Activated CD8-positive, alpha-beta memory T cell treated with anti-CD3 and anti-CD28 coated beads, Interleukin-2, amount 50 U/mL, for 4 hours (primary cell): ENCODE results near the gene TSPO.
A peak's percentile ranks its signal among the peaks of the same experiment; 100 is the strongest.
"Not testable (repeated sequence)": the region's sequence is repeated elsewhere in the genome, so short reads cannot be mapped to it uniquely, and the experiment has no call there.

Experiments
- DNase-seq: peaks from one replicate; pipeline ENCODE4 v3.0.0-alpha.2; 2020

Gene TSPO

DNA sequence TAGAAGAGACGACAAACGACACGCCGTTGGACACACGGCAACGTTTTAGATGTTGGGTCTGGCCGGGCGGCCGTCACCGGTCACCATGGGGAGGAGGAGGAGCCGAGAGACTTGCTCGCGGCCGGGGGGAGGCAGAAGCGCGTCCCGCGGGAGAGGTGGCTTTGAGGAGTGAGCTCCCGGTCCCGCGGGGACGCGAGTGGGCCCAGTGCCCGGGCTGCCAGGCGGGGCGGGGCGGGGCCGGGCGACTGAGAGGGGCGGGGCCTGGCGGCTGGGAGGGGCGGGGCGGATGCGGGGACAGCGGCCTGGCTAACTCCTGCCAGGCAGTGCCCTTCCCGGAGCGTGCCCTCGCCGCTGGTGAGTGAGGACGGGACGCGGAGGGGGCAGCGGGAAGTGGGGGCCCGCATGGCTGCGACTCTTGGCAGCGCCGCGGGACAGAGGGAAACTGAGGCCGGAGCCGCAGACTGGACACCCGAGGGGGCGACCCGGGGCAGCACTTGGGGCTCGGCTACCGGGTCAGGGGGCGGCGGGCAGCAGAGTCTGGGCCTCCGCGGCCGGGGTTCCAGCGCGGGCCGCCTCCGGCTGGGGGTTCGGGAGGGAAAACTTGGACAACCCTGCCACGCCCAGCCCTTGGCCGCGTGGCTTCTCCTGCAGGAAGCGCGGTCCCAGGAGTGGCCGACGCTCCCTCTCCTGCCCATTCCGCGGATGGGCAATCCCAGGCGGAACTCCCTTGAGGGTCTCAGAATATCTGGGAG lies at the start of gene TSPO:
TSPO (plus strand) TSS at position 309 of the 752 bp plus-strand sequence. CDS start 7,680 bp downstream, outside the sequence.
- DNase-seq, result peak; percentile 60

DNA sequence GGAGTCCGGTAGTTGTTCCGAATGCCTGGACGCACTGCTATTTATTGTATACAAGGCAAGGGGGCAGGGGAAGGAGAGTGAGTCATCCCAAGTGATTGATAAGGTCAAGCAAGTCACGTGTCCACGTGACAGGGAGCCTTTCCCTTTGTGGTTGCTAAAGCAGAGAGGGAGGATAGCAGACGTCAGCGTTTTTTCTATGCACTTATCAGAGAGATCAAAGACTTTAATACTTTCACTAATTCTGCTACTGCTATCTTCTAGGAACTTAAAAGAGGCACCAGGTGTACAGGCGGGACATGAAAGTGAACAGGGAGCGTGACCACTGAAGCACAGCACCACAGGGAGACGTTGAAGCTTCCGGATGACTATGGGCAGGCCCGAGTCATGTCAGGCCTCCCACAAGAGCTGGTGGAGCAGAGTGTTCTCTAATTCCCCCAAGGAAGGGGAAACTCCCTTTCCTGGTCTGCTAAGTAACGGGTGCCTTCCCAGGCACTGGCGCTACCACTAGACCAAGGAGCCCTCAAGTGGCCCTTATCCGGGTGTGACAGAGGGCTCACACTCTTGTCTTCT lies 47.2 kb upstream of the TSPO start:
- not testable (repeated sequence) for DNase-seq

DNA sequence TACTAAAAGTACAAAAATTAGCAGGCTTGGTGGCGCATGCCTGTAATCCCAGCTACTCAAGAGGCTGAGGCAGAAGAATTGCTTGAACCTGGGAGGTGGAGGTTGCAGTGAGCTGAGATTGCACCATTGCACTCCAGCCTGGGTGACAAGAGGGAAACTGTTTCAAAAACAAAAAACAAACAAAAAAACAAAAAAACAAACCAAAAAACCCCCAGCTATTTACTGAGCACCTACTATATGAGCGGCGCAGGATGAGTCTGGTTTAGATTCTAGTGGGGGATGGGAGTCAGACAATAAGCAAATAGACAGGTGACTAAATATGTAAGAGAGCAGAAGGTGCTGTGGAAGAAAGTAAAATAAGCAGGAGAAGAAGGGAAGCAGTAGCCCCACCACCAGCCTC lies 46.4 kb upstream of the TSPO start:
- not testable (repeated sequence) for DNase-seq

DNA sequence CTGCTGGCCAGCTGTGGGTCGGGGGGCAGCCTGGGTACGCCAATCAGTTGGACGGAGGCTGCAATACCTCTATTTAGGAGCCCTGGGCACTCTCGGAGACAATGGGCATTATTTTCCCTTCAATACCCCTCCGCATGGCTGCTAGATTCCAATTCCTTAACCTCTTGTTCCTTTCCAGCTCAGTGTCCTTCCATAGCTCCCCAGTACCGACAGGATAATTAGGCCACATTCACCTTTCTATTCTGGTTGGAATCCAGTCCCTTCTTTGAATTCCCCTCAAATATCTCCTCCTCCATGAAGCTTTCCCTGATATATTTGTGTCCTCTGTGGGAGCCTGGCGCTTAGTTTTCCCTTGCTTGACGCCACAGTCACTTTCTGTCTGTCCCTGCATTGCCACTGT lies 45.1 kb upstream of the TSPO start:
- DNase-seq, result no peak

DNA sequence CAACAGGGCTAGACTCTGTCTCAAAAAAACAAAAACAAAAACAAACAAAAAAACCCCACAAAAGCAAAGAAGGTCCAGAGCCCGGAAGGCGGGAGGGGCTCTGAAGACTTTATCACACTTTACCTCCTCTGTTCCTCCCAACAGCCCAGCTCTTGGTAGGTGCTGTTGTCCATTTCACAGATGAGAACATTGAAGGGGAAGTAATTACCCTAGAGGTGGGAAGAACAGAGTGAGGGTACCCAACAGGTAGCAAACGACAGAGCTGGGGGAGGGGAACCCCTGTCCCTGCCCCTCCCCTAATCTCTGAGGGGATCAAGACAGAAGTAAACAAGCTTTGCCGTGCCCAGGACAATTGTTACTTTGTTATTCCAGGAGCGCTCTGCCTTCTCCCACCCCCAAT lies 41.8 kb upstream of the TSPO start:
- no peak for DNase-seq

DNA sequence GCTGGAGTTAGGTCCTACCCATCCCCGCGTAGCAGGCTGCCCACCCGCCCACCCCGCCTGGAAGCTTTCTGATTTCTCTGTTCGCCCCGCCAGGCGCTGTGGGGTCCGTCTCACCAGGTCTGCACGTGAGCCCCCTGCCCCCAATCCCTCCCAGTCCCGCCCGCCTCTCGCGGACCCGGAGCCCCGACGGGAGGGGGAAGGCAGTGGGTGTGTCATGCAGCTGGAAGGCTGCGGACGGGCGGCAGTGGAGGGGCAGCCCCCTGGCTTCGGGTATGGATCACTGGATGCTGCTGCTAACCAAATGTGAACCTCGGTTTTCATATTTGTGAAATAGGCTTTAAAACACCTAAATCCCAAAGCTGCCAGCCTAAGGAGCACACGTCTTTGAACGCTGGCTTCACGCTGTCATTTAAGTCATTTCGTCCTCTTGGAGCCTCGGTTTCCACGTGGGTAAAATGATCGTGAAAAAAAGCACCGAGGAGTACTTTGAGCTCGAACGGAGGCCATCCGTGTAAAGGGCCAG lies 41.4 kb upstream of the TSPO start:
- no peak for DNase-seq

DNA sequence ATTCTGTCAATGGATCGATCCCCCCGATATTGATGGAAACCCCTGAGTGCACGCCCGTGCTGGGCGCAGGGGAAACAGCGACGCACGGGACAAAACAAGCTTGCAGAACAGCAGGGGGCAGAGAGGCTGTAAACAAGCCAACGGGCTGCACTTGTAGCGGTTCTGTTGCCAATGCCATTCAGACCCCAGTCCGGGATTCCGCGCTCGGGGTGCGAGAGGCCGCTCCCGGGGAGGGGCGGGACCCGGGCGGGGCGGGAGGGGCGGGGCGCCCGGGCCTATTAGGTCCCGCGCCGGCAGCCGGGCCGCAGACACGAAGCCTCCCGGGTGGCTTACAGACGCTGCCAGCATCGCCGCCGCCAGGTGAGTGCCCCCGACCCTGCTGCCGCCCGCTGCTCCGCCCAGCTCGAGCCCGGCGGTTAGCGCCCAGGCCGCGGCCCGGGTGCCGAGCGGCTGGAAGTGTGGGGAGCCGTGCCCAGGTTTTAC lies 40.9 kb upstream of the TSPO start, which contains the start of gene BIK:
BIK (plus strand) TSS at position 307 of the 483 bp plus-strand sequence. CDS start 13,273 bp downstream, outside the sequence.
- peak; percentile 49 for DNase-seq

DNA sequence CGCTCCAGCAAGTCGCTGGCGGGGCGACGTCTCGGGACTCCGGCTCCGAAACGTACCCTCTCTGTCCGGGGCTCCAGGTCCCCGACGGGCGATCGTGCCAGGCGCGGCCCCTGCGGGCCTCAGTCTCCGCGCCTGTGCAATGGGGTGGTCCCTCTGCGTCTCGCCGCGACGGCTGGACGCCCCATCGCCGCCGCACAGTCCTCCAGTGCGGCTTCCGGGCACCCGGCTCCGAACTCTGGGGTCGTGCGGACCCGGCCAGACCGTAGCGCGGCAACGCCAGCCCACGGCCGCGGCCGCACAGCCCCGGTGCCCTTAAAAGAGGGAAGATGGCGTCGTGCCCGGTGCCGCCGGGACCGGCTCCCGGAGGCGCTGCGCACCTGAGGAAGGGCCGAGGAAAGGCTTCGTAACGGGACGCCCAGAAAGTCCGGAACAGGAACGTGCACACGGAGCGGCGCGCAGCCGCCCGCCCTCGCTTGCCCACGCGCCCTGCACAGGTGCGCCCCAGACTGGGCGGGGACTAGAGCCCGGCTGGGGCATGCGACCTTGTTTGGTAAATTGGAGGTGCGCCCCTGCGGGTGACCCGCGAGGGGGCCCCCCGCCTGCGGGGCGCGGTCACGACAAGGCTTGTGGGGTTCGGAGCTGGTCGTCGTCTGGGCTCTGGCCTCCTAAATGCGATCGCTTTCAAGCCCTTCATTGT lies 40.3 kb upstream of the TSPO start:
- peak; percentile 62 for DNase-seq

DNA sequence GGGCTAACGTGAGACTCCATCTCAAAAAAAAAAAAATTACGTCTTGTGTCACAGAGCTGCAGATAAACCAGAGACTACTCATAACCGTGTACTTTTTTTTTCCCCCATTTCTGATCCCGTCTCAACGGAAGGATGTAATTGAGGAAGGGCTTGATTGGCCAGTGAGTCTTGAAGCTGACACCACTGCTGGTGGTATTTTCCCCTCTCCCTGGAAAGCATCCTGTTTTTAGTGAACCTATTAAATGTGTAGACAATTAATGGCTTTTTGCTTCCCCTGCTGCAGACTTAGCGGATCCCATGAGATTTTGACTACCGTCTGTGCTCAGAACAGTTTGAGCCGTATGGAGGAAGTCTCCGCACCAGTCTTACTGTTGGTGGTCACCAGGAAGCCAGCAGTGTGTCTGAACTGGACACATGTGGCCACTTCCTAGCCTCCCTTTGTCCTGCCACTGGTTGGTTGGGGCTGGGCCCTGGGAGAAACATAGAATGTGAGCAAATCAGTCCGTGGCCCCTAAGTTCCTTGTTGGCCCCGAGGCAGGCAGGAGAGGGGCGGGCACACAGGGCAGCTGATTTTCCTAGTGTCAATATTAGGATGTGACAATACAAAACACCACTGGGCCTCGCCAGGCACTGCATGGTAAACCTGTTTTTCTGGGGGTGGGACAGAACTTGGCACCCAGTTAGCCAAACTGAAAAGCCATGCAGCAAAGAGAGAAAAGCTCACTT lies 37.7 kb upstream of the TSPO start:
- no peak for DNase-seq

DNA sequence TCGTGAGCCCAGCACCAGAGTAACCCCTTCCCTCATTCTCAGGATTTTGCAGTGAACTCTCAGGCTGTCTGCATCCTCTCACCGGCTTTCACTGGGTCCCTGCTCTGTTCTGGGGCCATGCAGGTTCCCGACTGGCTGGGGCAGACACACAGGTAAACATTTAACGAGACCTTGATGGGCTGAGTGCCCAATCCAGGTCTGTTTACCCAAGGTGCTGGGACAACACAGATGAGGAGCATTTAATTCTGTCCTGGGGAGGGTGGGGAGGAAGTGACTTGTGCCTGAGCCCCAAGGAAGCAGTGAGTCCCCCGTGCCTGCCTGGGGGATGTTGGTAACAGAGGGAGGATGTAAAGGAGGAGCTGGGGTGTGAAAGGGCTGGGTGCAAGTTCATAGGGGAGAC lies 36.4 kb upstream of the TSPO start:
- no peak for DNase-seq

DNA sequence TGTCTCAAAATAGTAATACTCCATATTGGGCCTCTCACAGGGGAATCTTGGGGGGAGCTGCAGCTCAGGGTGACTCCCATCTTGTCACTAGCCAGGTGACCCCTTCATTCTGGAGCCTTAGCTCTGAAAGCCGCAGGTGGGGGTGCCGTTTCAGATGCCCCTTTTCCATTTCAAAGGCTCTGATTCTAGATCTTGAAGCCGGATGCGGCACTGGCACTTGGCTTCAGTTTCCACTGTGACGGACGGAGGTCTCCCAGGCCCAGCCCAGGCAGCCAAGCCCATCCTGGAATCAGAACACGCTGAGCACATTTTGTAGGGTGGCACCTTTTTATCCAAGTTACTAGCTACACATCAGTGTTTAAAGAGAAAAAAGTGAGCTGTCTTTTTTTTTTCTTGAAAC lies 34.4 kb upstream of the TSPO start:
- no peak for DNase-seq

DNA sequence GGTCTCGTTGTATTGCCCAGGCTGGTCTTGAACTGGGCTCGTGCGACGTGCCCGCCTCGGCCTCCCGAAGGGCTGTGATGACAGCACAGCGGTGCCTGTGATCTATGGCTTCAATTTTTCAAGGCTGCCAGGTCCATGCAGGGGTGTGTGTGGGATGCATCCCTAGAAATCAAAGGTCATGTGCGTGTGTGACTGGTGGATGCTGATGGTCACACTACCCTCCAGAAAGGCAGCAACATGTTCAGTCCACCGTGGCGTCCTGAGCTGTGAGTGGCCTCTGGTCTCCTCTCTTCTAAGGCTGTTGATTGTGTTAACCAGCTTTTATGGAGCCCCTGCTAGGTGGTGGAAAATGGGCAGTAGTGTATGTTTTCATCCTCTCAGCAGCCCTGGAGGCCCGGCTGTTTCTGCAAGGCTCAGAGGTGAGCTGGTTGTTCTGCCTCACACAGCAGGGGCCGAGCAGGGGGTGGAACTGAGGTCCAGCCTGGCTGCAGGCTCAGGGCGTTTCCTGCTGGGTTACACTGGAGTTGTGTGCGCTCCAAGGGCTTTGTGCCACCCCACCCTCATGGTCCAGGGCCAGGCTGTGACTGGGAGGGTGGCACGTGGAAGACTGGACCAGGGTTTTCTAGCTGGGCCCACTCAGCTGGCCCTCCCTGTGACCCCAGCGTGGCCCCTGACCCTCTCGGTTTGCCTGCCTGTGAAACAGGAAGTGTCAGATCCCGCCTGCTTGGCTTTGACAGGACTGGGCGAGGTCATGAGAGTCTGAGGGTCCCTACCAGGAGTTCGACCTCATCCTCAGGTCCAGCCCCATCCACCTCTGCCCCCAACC lies 33.1 kb upstream of the TSPO start:
- DNase-seq, result no peak

DNA sequence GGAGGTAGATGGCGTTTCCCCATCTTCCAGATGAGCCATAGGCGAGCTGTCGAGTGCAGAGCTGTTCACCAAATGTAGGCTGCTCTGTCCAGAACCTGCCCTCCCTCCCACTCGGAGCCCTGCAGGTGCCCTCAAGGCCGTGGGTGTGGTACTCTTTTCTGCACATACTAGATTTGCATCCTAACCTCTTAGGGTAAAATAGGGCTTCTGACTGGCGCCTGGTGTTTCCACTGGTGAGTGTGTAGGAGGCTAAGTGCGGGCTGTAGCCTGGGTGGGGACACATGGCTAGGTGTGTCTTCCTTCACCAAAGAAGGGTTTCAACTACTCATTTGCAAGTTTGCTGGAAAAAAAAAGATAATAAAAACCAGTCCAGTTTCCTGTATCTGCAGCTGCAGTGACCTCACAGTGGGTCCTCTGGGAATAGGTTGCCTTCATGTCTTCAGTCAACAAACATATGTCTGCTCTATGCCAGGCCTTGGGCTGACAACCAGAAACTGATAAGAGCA lies 32.4 kb upstream of the TSPO start:
- no peak for DNase-seq

DNA sequence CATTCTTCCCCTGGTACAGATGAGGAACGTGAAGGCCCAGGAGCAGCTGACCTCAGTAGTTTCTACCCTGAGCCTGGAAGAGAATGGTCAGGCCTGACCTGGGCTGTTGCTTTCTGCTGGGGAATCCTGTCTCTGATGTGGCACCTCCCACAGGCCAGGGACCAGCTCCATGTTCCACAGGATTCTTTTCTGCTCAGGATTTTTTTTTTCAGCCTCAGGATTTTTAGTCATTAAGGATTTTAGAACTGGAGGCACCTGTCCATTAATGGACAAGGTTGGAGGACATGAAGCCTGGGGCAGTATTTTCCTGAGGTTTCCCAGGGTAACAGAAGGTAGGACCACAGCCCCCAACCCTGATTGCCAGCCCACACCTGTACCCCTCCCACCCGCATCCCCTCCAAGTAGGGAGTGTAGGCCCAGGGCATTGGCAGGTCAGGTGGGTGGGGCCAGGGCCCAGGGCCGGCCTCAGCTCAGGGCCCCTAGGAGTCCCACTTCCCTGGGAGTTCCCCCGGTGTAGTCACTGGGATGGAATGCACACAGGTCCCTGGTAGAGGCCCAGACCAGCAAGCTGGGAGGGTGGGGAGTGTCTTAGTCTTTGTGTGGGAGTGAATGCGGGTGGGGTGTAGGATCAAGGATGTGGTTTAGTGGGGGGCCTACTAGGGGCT lies 24.7 kb upstream of the TSPO start:
- DNase-seq, result no peak

DNA sequence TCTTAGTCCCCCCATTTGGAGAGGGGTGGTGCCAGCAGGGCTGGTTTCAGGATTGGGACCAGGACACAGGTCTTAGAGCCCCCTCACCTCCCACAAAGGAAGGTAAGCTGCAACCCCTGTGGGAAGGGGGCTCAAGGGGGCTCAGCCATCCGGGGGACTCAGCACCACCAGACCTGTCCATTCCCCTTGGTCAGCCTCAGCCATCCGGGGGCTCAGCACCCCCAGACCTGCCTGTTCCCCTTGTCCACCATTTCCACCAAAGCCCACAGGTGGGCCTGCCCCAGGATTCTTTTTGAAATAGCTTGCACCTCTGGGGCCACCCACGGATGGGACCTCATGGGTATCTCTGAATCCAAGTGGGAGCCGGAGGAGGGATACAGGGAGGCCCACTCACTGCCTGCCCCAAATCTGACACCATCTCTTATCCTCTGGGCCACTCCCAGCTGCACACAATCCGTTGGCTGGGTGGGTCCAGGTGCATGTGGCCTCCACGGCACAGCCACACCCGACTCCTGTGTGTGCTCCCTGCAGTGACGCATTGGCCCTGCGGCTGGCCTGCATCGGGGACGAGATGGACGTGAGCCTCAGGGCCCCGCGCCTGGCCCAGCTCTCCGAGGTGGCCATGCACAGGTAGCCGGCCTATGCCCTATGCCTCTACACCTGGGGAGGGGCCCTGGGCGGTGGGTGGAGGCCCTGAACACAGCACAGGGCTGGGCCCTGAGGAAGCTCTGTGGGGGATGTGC lies 24.0 kb upstream of the TSPO start:
- DNase-seq, result no peak

DNA sequence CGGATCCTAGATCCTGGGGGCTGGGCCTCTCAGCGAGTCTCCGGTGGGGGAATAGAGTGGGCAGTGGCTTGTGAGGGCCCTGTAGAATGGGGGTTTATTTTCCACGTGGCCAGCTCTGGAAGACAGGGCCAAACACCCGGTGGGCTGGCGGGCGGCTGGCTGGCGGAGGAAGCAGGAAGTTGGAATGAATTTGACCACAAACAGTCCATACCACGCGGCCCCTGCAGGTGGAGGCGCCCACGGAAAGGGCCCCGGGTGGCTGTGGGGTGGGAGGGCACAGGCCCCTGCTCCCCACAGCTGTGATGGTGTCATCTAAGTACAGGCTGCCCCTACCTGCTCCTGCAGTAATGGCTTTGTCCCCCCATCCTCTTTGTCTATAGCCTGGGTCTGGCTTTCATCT lies 23.2 kb upstream of the TSPO start:
- no peak for DNase-seq

DNA sequence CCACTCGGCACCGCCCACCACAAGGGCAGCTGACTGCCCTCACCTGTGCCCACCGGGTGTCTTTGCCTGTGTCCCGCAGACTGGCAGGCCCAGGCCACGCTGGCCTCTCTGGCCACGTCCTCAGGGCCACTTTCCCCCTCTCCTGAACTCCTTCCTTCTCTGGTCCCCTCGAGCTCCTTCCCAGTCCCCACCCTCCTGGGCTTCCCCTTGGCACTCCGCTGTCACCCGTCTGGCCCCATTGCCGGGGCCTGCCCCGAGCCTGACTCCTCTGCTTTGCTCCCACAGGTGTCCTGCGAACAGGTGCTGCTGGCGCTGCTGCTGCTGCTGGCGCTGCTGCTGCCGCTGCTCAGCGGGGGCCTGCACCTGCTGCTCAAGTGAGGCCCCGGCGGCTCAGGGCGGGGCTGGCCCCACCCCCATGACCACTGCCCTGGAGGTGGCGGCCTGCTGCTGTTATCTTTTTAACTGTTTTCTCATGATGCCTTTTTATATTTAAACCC lies 22.4 kb upstream of the TSPO start:
- DNase-seq, result no peak

DNA sequence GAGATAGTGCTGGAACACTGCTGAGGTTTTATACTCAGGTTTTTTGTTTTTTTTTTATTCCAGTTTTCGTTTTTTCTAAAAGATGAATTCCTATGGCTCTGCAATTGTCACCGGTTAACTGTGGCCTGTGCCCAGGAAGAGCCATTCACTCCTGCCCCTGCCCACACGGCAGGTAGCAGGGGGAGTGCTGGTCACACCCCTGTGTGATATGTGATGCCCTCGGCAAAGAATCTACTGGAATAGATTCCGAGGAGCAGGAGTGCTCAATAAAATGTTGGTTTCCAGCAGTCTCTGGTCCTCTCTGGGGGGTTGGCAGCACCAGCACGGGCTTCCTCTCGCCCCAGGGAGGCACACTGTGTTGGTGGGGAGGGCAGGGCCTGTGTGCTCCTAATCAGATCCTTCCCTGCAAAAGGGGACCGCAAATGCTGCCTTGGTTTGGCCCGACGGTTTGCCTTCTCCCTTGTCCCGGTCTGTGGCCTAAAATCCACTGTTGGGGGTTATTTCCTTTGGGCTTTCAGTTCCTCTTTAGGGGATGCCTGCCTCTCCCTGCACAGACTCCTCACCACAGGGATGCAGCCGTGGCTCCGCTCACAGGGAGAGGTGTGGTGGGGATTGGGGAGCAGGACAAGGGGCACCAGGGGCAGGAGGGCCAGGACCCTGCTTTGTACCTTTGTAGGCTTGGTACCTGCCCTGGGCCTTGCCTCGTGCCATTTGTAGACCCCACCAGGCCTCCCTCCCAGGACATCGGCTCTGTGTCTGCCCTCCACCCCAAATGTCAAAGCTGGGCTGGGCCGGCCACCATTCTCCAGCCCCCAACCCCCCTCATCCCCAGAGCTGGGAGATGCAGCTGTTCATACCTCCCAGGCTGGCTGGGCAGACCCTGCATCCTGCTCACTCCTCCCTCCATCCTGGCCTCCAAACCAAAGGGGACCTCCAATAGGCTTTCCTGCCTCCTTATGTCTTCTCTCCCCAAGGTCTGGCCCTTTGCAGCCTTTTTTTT lies 21.6 kb upstream of the TSPO start:
- DNase-seq, result no peak
